ENCODE results near the gene SLIT1.

DNA sequence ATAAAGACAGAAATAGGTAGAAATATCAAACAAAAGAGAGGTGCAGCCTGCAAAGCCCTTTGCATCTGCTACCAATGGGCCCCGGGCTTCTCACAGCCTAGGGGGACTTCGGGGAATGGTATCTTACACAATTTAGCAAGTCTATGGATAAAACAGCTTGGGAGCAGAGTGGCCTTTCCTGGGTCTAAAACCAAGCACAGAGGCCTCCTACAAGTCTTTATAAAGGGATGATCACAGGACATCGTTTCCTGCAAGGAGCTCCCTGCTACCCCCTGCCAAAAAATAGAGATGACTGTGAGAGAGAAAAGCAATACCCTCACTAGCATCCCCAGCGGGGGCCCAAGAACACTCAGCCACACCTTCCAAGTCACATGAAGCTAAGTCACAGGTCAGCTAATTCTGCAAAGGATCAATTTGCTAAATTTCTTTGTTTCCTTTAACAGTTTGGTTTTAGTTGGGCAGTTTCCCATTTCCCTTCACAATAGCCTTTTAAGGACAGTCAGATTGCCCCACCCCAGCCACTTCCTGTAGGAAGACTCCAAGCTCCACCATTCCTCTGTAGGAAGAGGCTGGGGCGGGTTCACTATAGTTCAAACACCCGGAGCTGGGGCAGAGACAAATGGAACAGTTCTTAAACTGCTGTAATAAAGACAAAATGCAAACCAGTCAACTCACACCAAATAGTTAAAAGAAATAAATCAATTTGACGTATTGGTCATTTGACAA is 105.5 kb downstream of the SLIT1 start:
- no peak for TF ChIP-seq CREB1 (IDR thresholded peaks at IDR 0.05)
- TF ChIP-seq CHD1 (IDR thresholded peaks at IDR 0.05; ENCODE audit: low read depth, low read length): no peak
- TF ChIP-seq, protein P1, sequence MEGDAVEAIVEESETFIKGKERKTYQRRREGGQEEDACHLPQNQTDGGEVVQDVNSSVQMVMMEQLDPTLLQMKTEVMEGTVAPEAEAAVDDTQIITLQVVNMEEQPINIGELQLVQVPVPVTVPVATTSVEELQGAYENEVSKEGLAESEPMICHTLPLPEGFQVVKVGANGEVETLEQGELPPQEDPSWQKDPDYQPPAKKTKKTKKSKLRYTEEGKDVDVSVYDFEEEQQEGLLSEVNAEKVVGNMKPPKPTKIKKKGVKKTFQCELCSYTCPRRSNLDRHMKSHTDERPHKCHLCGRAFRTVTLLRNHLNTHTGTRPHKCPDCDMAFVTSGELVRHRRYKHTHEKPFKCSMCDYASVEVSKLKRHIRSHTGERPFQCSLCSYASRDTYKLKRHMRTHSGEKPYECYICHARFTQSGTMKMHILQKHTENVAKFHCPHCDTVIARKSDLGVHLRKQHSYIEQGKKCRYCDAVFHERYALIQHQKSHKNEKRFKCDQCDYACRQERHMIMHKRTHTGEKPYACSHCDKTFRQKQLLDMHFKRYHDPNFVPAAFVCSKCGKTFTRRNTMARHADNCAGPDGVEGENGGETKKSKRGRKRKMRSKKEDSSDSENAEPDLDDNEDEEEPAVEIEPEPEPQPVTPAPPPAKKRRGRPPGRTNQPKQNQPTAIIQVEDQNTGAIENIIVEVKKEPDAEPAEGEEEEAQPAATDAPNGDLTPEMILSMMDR (IDR thresholded peaks at IDR 0.05; ENCODE audit: control extremely low read depth in 1 of 3, insufficient read depth in 1 of 3, low read depth in 1 of 3, low read length in 3 of 3): no peak
- TF ChIP-seq POLR2A (IDR thresholded peaks at IDR 0.05; ENCODE audit: control extremely low read depth in 1 of 2, low read depth in 2 of 2, low read length in 2 of 2): no peak

Data from H1 (cell line).